Measurements from ENCODE around the gene POU6F2. TPM values are rescaled to one million over a fixed set of nuclear protein-coding genes. Genes with fewer than 3 reads are reported as not detected.

Gene POU6F2
- total RNA-seq, 1 experiment from 2014 or later: 0.27 TPM

GRCh38 chr7:39154815-39155214, 177.1 kb downstream of the POU6F2 start:
- Histone ChIP-seq H3K4me1 (ENCODE audit: control insufficient read depth in 1 of 2, insufficient read depth in 2 of 2, low read length in 2 of 2) (no peaks in the 10 kb centered on the region), H2AFZ (ENCODE audit: low read depth, low read length, poor library complexity, severe bottlenecking) (no peak overlapping the region), H3K36me3 (ENCODE audit: control insufficient read depth in 1 of 2, insufficient read depth in 2 of 2, low read length in 2 of 2) (no peaks in the 10 kb centered on the region), H3K27me3 (ENCODE audit: insufficient read depth, low read length) (peaks cover 50% of the 10 kb centered on the region), H4K20me1 (ENCODE audit: insufficient read depth) (no peaks in the 10 kb centered on the region; the same call in 1 of the 2 replicates), H3K4me3 (replicated peaks in 1 of 2; ENCODE audit: low read depth in 1 of 2, low read length in 2 of 2) (no peak overlapping the region), H3K9me3 (ENCODE audit: control insufficient read depth in 1 of 2, insufficient read depth in 1 of 2, low read depth in 1 of 2, low read length in 2 of 2) (no peaks in the 10 kb centered on the region), H3K9me2 (ENCODE audit: insufficient read depth) (no peaks in the 10 kb centered on the region), H3K4me2 (ENCODE audit: low read length) (no peak overlapping the region), H3K27ac (ENCODE audit: low read depth, low read length) (no peak overlapping the region), H3K9ac (ENCODE audit: low read length) (no peak overlapping the region), H3K79me2 (ENCODE audit: insufficient read depth, low read length) (no peaks in the 10 kb centered on the region)
- no TSS peak for BruUV-seq (replicated peaks)
- ChIA-PET POLR2A (interaction anchor here (0.7 kb wide), 1 partner anchor 188 kb away, joined by 5 read pairs; no protein-coding TSS in a partner anchor), CTCF (no interaction called here), RAD21 (ENCODE audit: low non-redundant PET in 1 of 2, low total read pairs in 2 of 2, uncharacterized antibody in 2 of 2, unreplicated experiment in 2 of 2) (no interaction called here)
- intact Hi-C loops (cut with micrococcal nuclease): no loop called here
- ATAC-seq: no peak
- TF ChIP-seq CBX3 (IDR thresholded peaks at IDR 0.05; ENCODE audit: low read depth): no peak
- TF ChIP-seq ZNF274 (IDR thresholded peaks at IDR 0.05; ENCODE audit: low read depth, low read length): no peak
- TF ChIP-seq POLR2AphosphoS5 (IDR thresholded peaks at IDR 0.05; ENCODE audit: low read depth, low read length): no peak
- no peak for TF ChIP-seq EGR1 (IDR thresholded peaks at IDR 0.05; ENCODE audit: low read depth)
- no peak for TF ChIP-seq MAX (IDR thresholded peaks at IDR 0.05)
- no peak for TF ChIP-seq YY1 (IDR thresholded peaks at IDR 0.05; ENCODE audit: extremely low read depth, insufficient replicate concordance, low read depth, low read length)
- TF ChIP-seq CEBPB (IDR thresholded peaks at IDR 0.05; ENCODE audit: low read depth): no peak
- TF ChIP-seq ELF1 (IDR thresholded peaks at IDR 0.05; ENCODE audit: borderline replicate concordance, low read depth): no peak
- TF ChIP-seq, protein P1, sequence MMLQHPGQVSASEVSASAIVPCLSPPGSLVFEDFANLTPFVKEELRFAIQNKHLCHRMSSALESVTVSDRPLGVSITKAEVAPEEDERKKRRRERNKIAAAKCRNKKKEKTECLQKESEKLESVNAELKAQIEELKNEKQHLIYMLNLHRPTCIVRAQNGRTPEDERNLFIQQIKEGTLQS (IDR thresholded peaks at IDR 0.05): no peak
- TF ChIP-seq TCF7L2 (IDR thresholded peaks at IDR 0.05; ENCODE audit: borderline replicate concordance, extremely low read depth, insufficient read depth, insufficient read length): no peak
- TF ChIP-seq RAD21 (IDR thresholded peaks at IDR 0.05; ENCODE audit: low read depth): no peak
- DNase-seq (ENCODE audit: low read depth, low spot score): no peak

DNA sequence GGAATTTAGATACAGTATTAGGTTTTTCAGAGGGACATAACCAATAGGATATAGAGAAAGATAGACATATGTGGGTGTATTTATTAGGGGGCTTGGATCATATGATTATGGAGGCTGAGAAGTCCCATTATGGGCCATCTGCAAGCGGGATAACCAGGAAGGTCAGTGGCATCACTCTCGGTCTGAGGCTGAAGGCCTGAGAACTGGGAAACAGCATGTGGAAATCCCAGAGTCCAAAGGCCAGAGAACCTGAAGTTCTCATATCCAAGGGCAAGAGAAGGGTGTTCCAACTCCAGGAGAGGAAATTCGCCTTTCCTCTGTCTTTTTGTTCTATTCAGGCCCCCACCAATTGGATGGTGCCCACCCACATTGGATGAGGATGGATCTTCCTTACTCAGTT, 180.7 kb downstream of the POU6F2 start:
- CTCF ChIA-PET: no interaction called here
- no peaks in the 10 kb centered on the region for H3K79me2 ChIP-seq (ENCODE audit: insufficient read depth, low read length)
- H3K27ac ChIP-seq (ENCODE audit: low read depth, low read length): no peak overlapping the region
- H3K36me3 ChIP-seq (ENCODE audit: control insufficient read depth in 1 of 2, insufficient read depth in 2 of 2, low read length in 2 of 2): no peaks in the 10 kb centered on the region
- H3K4me3 ChIP-seq (replicated peaks in 1 of 2; ENCODE audit: low read depth in 1 of 2, low read length in 2 of 2): no peak overlapping the region
- H2AFZ ChIP-seq (ENCODE audit: low read depth, low read length, poor library complexity, severe bottlenecking): no peak overlapping the region
- peaks cover 53% of the 10 kb centered on the region for H3K27me3 ChIP-seq (ENCODE audit: insufficient read depth, low read length)
- H3K4me1 ChIP-seq (ENCODE audit: control insufficient read depth in 1 of 2, insufficient read depth in 2 of 2, low read length in 2 of 2): no peaks in the 10 kb centered on the region
- H4K20me1 ChIP-seq (ENCODE audit: insufficient read depth): no peaks in the 10 kb centered on the region; the same call in 1 of the 2 replicates
- ATAC-seq (no peak), DNase-seq (ENCODE audit: low read depth, low spot score) (no peak)
- no peaks in the 10 kb centered on the region for H3K9me2 ChIP-seq (ENCODE audit: insufficient read depth)
- BruUV-seq (replicated peaks): no TSS peak
- no peak overlapping the region for H3K4me2 ChIP-seq (ENCODE audit: low read length)
- no peaks in the 10 kb centered on the region for H3K9me3 ChIP-seq (ENCODE audit: control insufficient read depth in 1 of 2, insufficient read depth in 1 of 2, low read depth in 1 of 2, low read length in 2 of 2)
- RAD21 ChIA-PET (ENCODE audit: low non-redundant PET in 1 of 2, low total read pairs in 2 of 2, uncharacterized antibody in 2 of 2, unreplicated experiment in 2 of 2): no interaction called here
- intact Hi-C loops (cut with micrococcal nuclease): no loop called here
- POLR2A ChIA-PET: no interaction called here
- H3K9ac ChIP-seq (ENCODE audit: low read length): no peak overlapping the region
- TF ChIP-seq CTCF (IDR thresholded peaks at IDR 0.05 in 2 of 3, conservative IDR thresholded peaks at IDR 0.05 in 1 of 3; ENCODE audit: borderline replicate concordance in 1 of 3, insufficient read depth in 1 of 3, low read depth in 2 of 3, low read length in 2 of 3): no peak
- no peak for TF ChIP-seq POLR2A (IDR thresholded peaks at IDR 0.05; ENCODE audit: borderline replicate concordance, extremely low read depth, insufficient read depth, insufficient read length)
- no peak for TF ChIP-seq ZFX (IDR thresholded peaks at IDR 0.05)
- no peak for TF ChIP-seq TCF7L2 (IDR thresholded peaks at IDR 0.05; ENCODE audit: borderline replicate concordance, extremely low read depth, insufficient read depth, insufficient read length)
- TF ChIP-seq CEBPB (IDR thresholded peaks at IDR 0.05; ENCODE audit: low read depth): no peak
- TF ChIP-seq EZH2phosphoT487 (IDR thresholded peaks at IDR 0.05; ENCODE audit: borderline replicate concordance): no peak
- no peak for TF ChIP-seq POLR2AphosphoS5 (IDR thresholded peaks at IDR 0.05; ENCODE audit: low read depth, low read length)
- TF ChIP-seq MAX (IDR thresholded peaks at IDR 0.05): no peak
- TF ChIP-seq ELF1 (IDR thresholded peaks at IDR 0.05; ENCODE audit: borderline replicate concordance, low read depth): no peak
- no peak for TF ChIP-seq EGR1 (IDR thresholded peaks at IDR 0.05; ENCODE audit: low read depth)
- no peak for TF ChIP-seq CBX3 (IDR thresholded peaks at IDR 0.05; ENCODE audit: low read depth)
- no peak for TF ChIP-seq RAD21 (IDR thresholded peaks at IDR 0.05; ENCODE audit: low read depth)
